Left ventricle myocardium inferior (tissue), 1 donor: ENCODE data around the gene WIPF2. TPM values are rescaled to one million over a fixed set of nuclear protein-coding genes. Genes with fewer than 3 reads are reported as not detected.
"Not testable (repeated sequence)": the region's sequence is repeated elsewhere in the genome, so short reads cannot be mapped to it uniquely, and the experiment has no call there.

Experiments
- DNase-seq: peaks from one replicate; pipeline ENCODE4 v3.0.0-alpha.2; 2020
- H3K27ac ChIP-seq: fragments of 200-600 bp; replicated peaks from 2 replicates; pipeline ENCODE4 v1.8.0; 2021
- H3K27me3 ChIP-seq: fragments of 200-600 bp; 2 replicates; pipeline ENCODE4 v1.8.0; 2021; ENCODE audit warnings: low read depth
- H3K36me3 ChIP-seq: fragments of 200-600 bp; 2 replicates; pipeline ENCODE4 v1.8.0; 2021
- H3K4me1 ChIP-seq: fragments of 200-600 bp; 2 replicates; pipeline ENCODE4 v1.8.0; 2021
- H3K4me3 ChIP-seq: fragments of 200-600 bp; 2 replicates; pipeline ENCODE4 v1.8.0; 2021; ENCODE audit warnings: mild to moderate bottlenecking, moderate library complexity
- H3K9me3 ChIP-seq: fragments of 200-600 bp; replicated peaks from 2 replicates; pipeline ENCODE4 v1.8.0; 2021
- CTCF ChIP-seq: fragments of 200-600 bp; IDR thresholded peaks from 2 replicates; pipeline ENCODE4 v1.8.0; 2021; ENCODE audit warnings: antibody characterized with exemption, mild to moderate bottlenecking, borderline replicate concordance
- intact Hi-C: fragments of 100-400 bp; cut with micrococcal nuclease; formaldehyde crosslinking; loops from one replicate; pipeline ENCODE4 v1.11.0; 2022
- total RNA-seq: library from RNA; stranded (reverse); fragmentation: NEBNext Ultra II Directional; extraction: Animal tissue kit (Norgen Biotek cat#: 25700); gene quantifications from one replicate; pipeline ENCODE4 v1.2.1, GENCODE V29; 2021
- donor health status: DM: no; HTN: yes; CAD: no; lungs with severe emphysema.

WIPF2 gene
- total RNA-seq, 1 donor from 2014 or later: 12.5 TPM

GRCh38 chr17:40194821-40195220 lies 24.3 kb upstream of the WIPF2 start:
- intact Hi-C loops: no loop called here

GRCh38 chr17:40197550-40197949 lies 21.6 kb upstream of the WIPF2 start:
- intact Hi-C loops: no loop called here

More at GRCh38 chr17:40194821-40195220, 24.3 kb upstream of the WIPF2 start:
- Histone ChIP-seq H3K27me3 (peaks cover under 1% of the 10 kb centered on the region), H3K9me3 (no peaks in the 10 kb centered on the region), H3K27ac (no peak overlapping the region), H3K36me3 (peaks cover 4% of the 10 kb centered on the region), H3K4me3 (no peak overlapping the region), H3K4me1 (peaks cover 17% of the 10 kb centered on the region)
- no peak for DNase-seq
- TF ChIP-seq CTCF: no peak

GRCh38 chr17:40197965-40198456 lies 21.1 kb upstream of the WIPF2 start:
- H3K4me3 ChIP-seq, H3K36me3 ChIP-seq, H3K27ac ChIP-seq, intact Hi-C loops, DNase-seq, H3K9me3 ChIP-seq: not testable (repeated sequence)
- H3K4me1 ChIP-seq: peaks cover 13% of the 10 kb centered on the region
- H3K27me3 ChIP-seq: peaks cover 15% of the 10 kb centered on the region

More at GRCh38 chr17:40197550-40197949, 21.6 kb upstream of the WIPF2 start:
- peaks cover 10% of the 10 kb centered on the region for H3K4me1 ChIP-seq
- no peak overlapping the region for H3K4me3 ChIP-seq
- peaks cover 4% of the 10 kb centered on the region for H3K36me3 ChIP-seq
- H3K27me3 ChIP-seq: peaks cover 15% of the 10 kb centered on the region
- no peak overlapping the region for H3K27ac ChIP-seq
- H3K9me3 ChIP-seq: no peaks in the 10 kb centered on the region
- TF ChIP-seq CTCF: no peak
- no peak for DNase-seq

- peaks cover 1% of the 10 kb centered on the region for H3K36me3 ChIP-seq
- no peak overlapping the region for H3K27ac ChIP-seq
- H3K9me3 ChIP-seq: no peaks in the 10 kb centered on the region
- intact Hi-C loops: no loop called here
- H3K4me3 ChIP-seq: no peak overlapping the region
- H3K4me1 ChIP-seq: peaks cover 17% of the 10 kb centered on the region
- TF ChIP-seq CTCF: no peak
- peaks cover 15% of the 10 kb centered on the region for H3K27me3 ChIP-seq
- DNase-seq: no peak
Observed at GRCh38 chr17:40198576-40198975, 20.5 kb upstream of the WIPF2 start.

- H3K36me3 ChIP-seq: no peaks in the 10 kb centered on the region
- peaks cover 15% of the 10 kb centered on the region for H3K27me3 ChIP-seq
- no peak for TF ChIP-seq CTCF
- no peaks in the 10 kb centered on the region for H3K9me3 ChIP-seq
- no peak overlapping the region for H3K27ac ChIP-seq
- intact Hi-C loops: loop anchor here (10.0 kb wide), 1 partner anchor 92 kb away; no protein-coding TSS in a partner anchor
- DNase-seq: no peak
- peaks cover 17% of the 10 kb centered on the region for H3K4me1 ChIP-seq
- no peak overlapping the region for H3K4me3 ChIP-seq
Observed at GRCh38 chr17:40203131-40203530, 16.0 kb upstream of the WIPF2 start.

GRCh38 chr17:40206193-40206592 lies 12.9 kb upstream of the WIPF2 start:
- H3K27me3 ChIP-seq: not testable (repeated sequence)
- intact Hi-C loops: loop anchor here (10.0 kb wide), 1 partner anchor 89 kb away; no protein-coding TSS in a partner anchor

More at GRCh38 chr17:40206193-40206592, 12.9 kb upstream of the WIPF2 start:
- not testable (repeated sequence) for H3K36me3 ChIP-seq, H3K27ac ChIP-seq, DNase-seq, H3K4me3 ChIP-seq, H3K9me3 ChIP-seq
- H3K4me1 ChIP-seq: peaks cover 17% of the 10 kb centered on the region
